HG03064 (cell line): Measurements from ENCODE around the gene ACSF3.
"Not testable (repeated sequence)": the region's sequence is repeated elsewhere in the genome, so short reads cannot be mapped to it uniquely, and the experiment has no call there.

Experiments used
- ATAC-seq: cut with Tn5 transposase; IDR thresholded peaks from one replicate; pipeline ENCODE4 v1.9.1; 2021; ENCODE audit warnings: low read depth; ENCODE audit not compliant: unreplicated experiment

The ACSF3 gene

GRCh38 chr16:89090669-89091426, 2.8 kb upstream of the ACSF3 start:
- no peak for ATAC-seq

- ATAC-seq = no peak
Measured at GRCh38 chr16:89092013-89092412, 1.6 kb upstream of the ACSF3 start.

- ATAC-seq = not testable (repeated sequence)
Measured at GRCh38 chr16:89093252-89093601, 425 bp upstream of the ACSF3 start.

- ATAC-seq = no peak
Measured at GRCh38 chr16:89094252-89094879, 714 bp downstream of the ACSF3 start.

- no peak for ATAC-seq
Measured at GRCh38 chr16:89094880-89095258, 1.2 kb downstream of the ACSF3 start.

GRCh38 chr16:89095491-89095951, 1.9 kb downstream of the ACSF3 start:
- ATAC-seq = no peak

- ATAC-seq = no peak
Measured at GRCh38 chr16:89096042-89096717, 2.5 kb downstream of the ACSF3 start.

- no peak for ATAC-seq
Measured at GRCh38 chr16:89096768-89097391, 3.2 kb downstream of the ACSF3 start.

GRCh38 chr16:89097392-89097772, 3.7 kb downstream of the ACSF3 start:
- no peak for ATAC-seq

- no peak for ATAC-seq
Measured at GRCh38 chr16:89098767-89099430, 5.2 kb downstream of the ACSF3 start.

- ATAC-seq = no peak
Measured at GRCh38 chr16:89099905-89100304, 6.3 kb downstream of the ACSF3 start.

- ATAC-seq = no peak
Measured at GRCh38 chr16:89100601-89101302, 7.1 kb downstream of the ACSF3 start.

GRCh38 chr16:89101303-89102040, 7.8 kb downstream of the ACSF3 start:
- ATAC-seq = no peak

GRCh38 chr16:89102041-89102471, 8.4 kb downstream of the ACSF3 start:
- ATAC-seq = no peak

- ATAC-seq = no peak
Measured at GRCh38 chr16:89102481-89103073, 8.9 kb downstream of the ACSF3 start.

- ATAC-seq = no peak
Measured at GRCh38 chr16:89103156-89103555, 9.5 kb downstream of the ACSF3 start.

GRCh38 chr16:89103781-89104180, 10.1 kb downstream of the ACSF3 start:
- ATAC-seq = no peak

GRCh38 chr16:89104303-89104702, 10.7 kb downstream of the ACSF3 start:
- ATAC-seq = no peak

- no peak for ATAC-seq
Measured at GRCh38 chr16:89104930-89105571, 11.4 kb downstream of the ACSF3 start.
